Activated T-helper 2 cell treated with anti-CD3 and anti-CD28 coated beads, Interferon-gamma antibody, Interleukin-2, Interleukin-4, amounts not matched to agents 10 μg/mL and 5 μg/mL and 100 μg/mL, durations not matched to agents 14 hours and 24 hours and 36 hours (primary cell): ENCODE results near the gene LASP1. TPM values are rescaled to one million over a fixed set of nuclear protein-coding genes. Genes with fewer than 3 reads are reported as not detected.

ENCODE experiments used
- DNase-seq: peaks from one replicate; pipeline ENCODE4 v3.0.0; 2021; ENCODE audit warnings: low spot score
- H3K27ac Mint-ChIP-seq: one replicate; pipeline ENCODE4 v1.8.0; 2021; ENCODE audit warnings: mixed read lengths
- H3K27me3 Mint-ChIP-seq: one replicate; pipeline ENCODE4 v1.8.0; 2021; ENCODE audit warnings: low read depth, mixed read lengths
- H3K36me3 Mint-ChIP-seq: one replicate; pipeline ENCODE4 v1.8.0; 2021; ENCODE audit warnings: low read depth, mixed read lengths
- H3K4me1 Mint-ChIP-seq: one replicate; pipeline ENCODE4 v1.8.0; 2021; ENCODE audit warnings: low read depth, mixed read lengths
- H3K4me3 Mint-ChIP-seq: one replicate; pipeline ENCODE4 v1.8.0; 2021; ENCODE audit warnings: low read depth, mild to moderate bottlenecking, moderate library complexity, mixed read lengths
- H3K9me3 Mint-ChIP-seq: one replicate; pipeline ENCODE4 v1.8.0; 2021; ENCODE audit warnings: mixed read lengths
- intact Hi-C: fragments of 100-400 bp; cut with micrococcal nuclease; formaldehyde crosslinking; loops from one replicate; pipeline ENCODE4 v1.15.1; 2023
- total RNA-seq: library from RNA; stranded (reverse); gene quantifications from 2 replicates; pipeline ENCODE4 v1.2.3, GENCODE V29; 2022

LASP1 gene, protein sequence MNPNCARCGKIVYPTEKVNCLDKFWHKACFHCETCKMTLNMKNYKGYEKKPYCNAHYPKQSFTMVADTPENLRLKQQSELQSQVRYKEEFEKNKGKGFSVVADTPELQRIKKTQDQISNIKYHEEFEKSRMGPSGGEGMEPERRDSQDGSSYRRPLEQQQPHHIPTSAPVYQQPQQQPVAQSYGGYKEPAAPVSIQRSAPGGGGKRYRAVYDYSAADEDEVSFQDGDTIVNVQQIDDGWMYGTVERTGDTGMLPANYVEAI
- total RNA-seq, result 151 and 156 TPM in 2 replicates

DNA sequence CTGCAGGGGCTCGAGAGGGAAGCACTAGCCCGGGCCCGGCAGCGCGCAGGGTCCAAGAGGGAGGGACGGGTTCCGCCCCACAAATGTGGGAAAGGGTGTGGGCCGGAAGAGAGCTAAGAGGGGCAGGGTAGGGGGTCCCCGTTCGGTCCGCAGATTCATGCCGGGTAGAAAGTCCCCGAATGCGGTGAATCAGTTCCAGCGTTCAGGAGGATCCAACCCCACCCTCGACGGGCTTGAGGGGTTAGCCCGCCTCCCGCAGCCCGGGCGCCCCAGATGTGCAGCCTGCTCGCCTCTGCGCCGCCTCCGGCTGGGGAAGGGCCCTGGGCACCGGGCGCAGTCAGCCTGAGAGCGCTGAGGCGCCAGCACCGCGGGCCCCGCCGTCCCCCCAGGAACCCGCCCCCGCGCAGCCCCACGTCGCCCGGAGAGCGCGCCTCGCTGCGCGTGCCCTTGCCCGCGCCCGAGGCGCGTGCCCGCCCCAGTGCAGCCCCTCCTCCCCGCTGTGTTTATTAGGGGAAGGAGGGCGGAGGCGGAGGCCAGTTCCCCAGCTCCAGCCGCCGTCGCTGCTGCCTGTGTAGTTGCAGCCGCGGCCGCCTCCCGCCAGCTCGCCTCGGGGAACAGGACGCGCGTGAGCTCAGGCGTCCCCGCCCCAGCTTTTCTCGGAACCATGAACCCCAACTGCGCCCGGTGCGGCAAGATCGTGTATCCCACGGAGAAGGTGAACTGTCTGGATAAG, at the start of gene LASP1:
Gene LASP1 (plus strand): TSS at position 533 of the 733 bp plus-strand sequence. CDS start 132 bp downstream, at position 665.
- peak; percentile 86 for DNase-seq
- Mint-ChIP-seq H3K27ac (peak within 1 kb of the TSS; percentile 91), H3K4me1 (peaks cover 43% of the 10 kb centered on the region), H3K4me3 (peak within 1 kb of the TSS; percentile 98), H3K36me3 (peaks cover 18% of the 10 kb centered on the region), H3K9me3 (no peaks in the 10 kb centered on the region), H3K27me3 (no peaks in the 10 kb centered on the region)
- intact Hi-C loops, result loop anchor here (2.0 to 5.0 kb wide), 6 partner anchors 57 to 283 kb away; partner anchors contain the start of genes PIP4K2B, PLXDC1 and PSMB3

GRCh38 chr17:38824899-38825761, 44.7 kb upstream of the LASP1 start, which contains the start of gene CWC25:
CWC25 (minus strand) TSS chr17:38825321; CDS start chr17:38825183, 138 bp downstream.
- Mint-ChIP-seq H3K27me3 (no peaks in the 10 kb centered on the region), H3K9me3 (no peaks in the 10 kb centered on the region), H3K27ac (peak within 1 kb of the TSS; percentile 99), H3K4me3 (peak within 1 kb of the TSS; percentile 98), H3K4me1 (peaks cover 20% of the 10 kb centered on the region), H3K36me3 (peaks cover 24% of the 10 kb centered on the region)
- intact Hi-C loops, result loop anchor here (1.0 kb wide), 3 partner anchors 28 to 124 kb away; partner anchors contain the start of genes PSMB3 and RPL23
- DNase-seq, result peak; percentile 97

- Mint-ChIP-seq H3K36me3 (peaks cover 17% of the 10 kb centered on the region), H3K4me1 (peaks cover 20% of the 10 kb centered on the region), H3K27ac (peak overlapping the region; percentile 99), H3K27me3 (no peaks in the 10 kb centered on the region), H3K9me3 (no peaks in the 10 kb centered on the region), H3K4me3 (peak overlapping the region; percentile 98)
- intact Hi-C loops, result loop anchor here (1.0 kb wide), 3 partner anchors 27 to 125 kb away; partner anchors contain the start of genes PSMB3 and RPL23
- DNase-seq, result no peak
These were observed 44.1 kb upstream of the LASP1 start for GRCh38 chr17:38825762-38826247.

DNA sequence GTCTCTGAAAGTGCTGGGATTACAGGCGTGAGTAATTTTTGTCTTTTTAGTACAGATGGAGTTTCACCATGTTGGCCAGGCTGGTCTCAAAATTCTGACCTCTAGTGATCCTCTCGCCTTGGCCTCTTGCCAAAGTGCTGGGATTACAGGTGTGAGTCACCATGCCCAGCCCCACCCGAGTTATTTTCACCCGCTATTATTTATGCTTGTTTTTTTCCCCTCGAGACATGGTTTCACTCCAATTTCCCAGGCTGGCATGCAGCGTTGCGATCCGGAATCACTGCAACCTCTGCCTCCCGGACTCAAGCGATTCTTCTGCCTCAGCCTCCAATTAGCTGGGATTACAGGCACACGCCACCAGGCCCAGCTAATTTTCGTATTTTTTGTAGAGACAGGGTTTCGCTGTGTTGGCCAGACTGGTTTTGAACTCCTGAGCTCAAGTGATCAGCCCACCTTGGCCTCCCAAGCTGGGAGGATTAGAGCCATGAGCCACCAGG, 25.5 kb upstream of the LASP1 start:
- Mint-ChIP-seq H3K27me3 (no peaks in the 10 kb centered on the region), H3K36me3 (peaks cover 23% of the 10 kb centered on the region), H3K9me3 (no peaks in the 10 kb centered on the region), H3K4me3 (no peak overlapping the region), H3K27ac (no peak overlapping the region), H3K4me1 (no peaks in the 10 kb centered on the region)
- intact Hi-C loops, result no loop called here
- DNase-seq, result no peak

GRCh38 chr17:38848557-38848891, 21.3 kb upstream of the LASP1 start:
- Mint-ChIP-seq H3K4me1 (peaks cover 15% of the 10 kb centered on the region), H3K4me3 (no peak overlapping the region), H3K36me3 (peaks cover 64% of the 10 kb centered on the region), H3K27ac (no peak overlapping the region), H3K27me3 (no peaks in the 10 kb centered on the region), H3K9me3 (no peaks in the 10 kb centered on the region)
- intact Hi-C loops, result no loop called here
- no peak for DNase-seq

DNA sequence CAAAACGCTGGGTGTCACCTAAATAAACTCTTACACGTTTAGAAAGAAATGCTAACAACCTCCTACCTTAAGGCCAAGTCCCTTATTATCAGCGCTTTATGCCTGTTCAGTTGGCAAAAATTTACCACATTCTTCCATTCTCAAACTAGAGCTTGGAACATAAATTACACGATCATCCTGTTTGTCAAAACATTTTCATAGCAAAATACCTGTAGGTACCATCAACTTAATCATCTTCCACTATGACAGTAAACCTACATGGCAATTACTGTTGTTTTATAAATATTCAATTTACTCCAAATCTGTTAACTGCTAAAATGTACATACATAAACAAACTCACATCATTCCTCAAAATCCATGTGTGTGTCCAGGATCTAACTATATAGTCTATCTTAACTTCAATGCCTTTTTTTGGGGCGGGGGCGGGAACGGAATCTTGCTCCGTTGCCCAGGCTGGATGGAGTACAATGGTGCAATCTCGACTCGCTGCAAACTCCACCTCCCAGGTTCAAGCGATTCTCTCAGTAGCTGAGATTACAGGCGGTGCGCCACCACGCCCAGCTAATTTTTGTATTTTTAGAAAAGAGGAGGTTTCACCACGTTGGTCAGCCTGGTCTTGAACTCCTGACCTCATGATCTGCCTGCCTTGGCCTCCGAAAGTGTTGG, 20.8 kb upstream of the LASP1 start:
- Mint-ChIP-seq H3K4me3 (peak overlapping the region; percentile 10), H3K9me3 (no peaks in the 10 kb centered on the region), H3K4me1 (peaks cover 19% of the 10 kb centered on the region), H3K27ac (no peak overlapping the region), H3K36me3 (peaks cover 66% of the 10 kb centered on the region), H3K27me3 (no peaks in the 10 kb centered on the region)
- DNase-seq, result no peak
- intact Hi-C loops, result no loop called here

DNA sequence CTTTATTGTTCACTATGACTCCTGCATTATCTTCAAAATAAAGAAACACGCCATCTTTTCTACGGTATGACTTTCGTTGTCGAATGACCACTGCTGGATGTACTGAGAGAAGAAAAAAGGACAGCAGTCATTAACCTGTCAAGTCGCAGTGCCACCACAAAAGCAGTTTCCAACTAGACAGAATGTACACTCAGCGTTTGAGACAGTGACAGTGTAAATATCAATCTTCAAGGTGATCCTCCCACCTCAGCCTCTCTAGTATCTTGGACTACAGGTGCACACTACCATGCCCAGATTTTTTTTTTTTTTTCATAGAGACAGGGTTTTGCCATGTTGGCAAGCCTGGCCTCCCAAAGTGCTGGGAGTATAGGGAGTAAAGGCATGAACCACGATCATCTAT, 19.5 kb upstream of the LASP1 start:
- Mint-ChIP-seq H3K36me3 (peaks cover 66% of the 10 kb centered on the region), H3K9me3 (no peaks in the 10 kb centered on the region), H3K27ac (peak overlapping the region; percentile 42), H3K27me3 (no peaks in the 10 kb centered on the region), H3K4me3 (peak overlapping the region; percentile 98), H3K4me1 (peaks cover 26% of the 10 kb centered on the region)
- DNase-seq, result no peak
- intact Hi-C loops, result loop anchor here (5.0 kb wide), 2 partner anchors 148 to 302 kb away; partner anchors contain the start of gene PLXDC1

- DNase-seq, result no peak
- Mint-ChIP-seq H3K27me3 (no peaks in the 10 kb centered on the region), H3K4me1 (peaks cover 26% of the 10 kb centered on the region), H3K27ac (peak overlapping the region; percentile 61), H3K4me3 (peak overlapping the region; percentile 98), H3K36me3 (peaks cover 65% of the 10 kb centered on the region), H3K9me3 (no peaks in the 10 kb centered on the region)
- intact Hi-C loops, result loop anchor here (5.0 kb wide), 2 partner anchors 149 to 301 kb away; partner anchors contain the start of gene PLXDC1
These were observed 18.4 kb upstream of the LASP1 start for GRCh38 chr17:38851434-38851833.

GRCh38 chr17:38852771-38853291, 17.0 kb upstream of the LASP1 start:
- Mint-ChIP-seq H3K9me3 (no peaks in the 10 kb centered on the region), H3K27me3 (no peaks in the 10 kb centered on the region), H3K4me3 (peak overlapping the region; percentile 98), H3K4me1 (peaks cover 26% of the 10 kb centered on the region), H3K36me3 (peaks cover 57% of the 10 kb centered on the region), H3K27ac (peak overlapping the region; percentile 98)
- no peak for DNase-seq
- intact Hi-C loops, result loop anchor here (1.0 to 5.0 kb wide), 3 partner anchors 28 to 299 kb away; partner anchors contain the start of genes CWC25 and PLXDC1

- intact Hi-C loops, result loop anchor here (1.0 to 5.0 kb wide), 4 partner anchors 15 to 299 kb away; partner anchors contain the start of genes CWC25 and PLXDC1
- Mint-ChIP-seq H3K4me1 (peaks cover 26% of the 10 kb centered on the region), H3K4me3 (peak within 1 kb of the TSS; percentile 98), H3K27me3 (no peaks in the 10 kb centered on the region), H3K9me3 (no peaks in the 10 kb centered on the region), H3K36me3 (peaks cover 50% of the 10 kb centered on the region), H3K27ac (peak within 1 kb of the TSS; percentile 98)
- DNase-seq, result peak; percentile 90
These were observed 16.3 kb upstream of the LASP1 start, which contains the start of gene RPL23 for GRCh38 chr17:38853292-38854219. RPL23 (minus strand) TSS chr17:38853721; CDS start chr17:38853710, 11 bp downstream.
